ENCODE measurements around the gene COL1A1.

DNA sequence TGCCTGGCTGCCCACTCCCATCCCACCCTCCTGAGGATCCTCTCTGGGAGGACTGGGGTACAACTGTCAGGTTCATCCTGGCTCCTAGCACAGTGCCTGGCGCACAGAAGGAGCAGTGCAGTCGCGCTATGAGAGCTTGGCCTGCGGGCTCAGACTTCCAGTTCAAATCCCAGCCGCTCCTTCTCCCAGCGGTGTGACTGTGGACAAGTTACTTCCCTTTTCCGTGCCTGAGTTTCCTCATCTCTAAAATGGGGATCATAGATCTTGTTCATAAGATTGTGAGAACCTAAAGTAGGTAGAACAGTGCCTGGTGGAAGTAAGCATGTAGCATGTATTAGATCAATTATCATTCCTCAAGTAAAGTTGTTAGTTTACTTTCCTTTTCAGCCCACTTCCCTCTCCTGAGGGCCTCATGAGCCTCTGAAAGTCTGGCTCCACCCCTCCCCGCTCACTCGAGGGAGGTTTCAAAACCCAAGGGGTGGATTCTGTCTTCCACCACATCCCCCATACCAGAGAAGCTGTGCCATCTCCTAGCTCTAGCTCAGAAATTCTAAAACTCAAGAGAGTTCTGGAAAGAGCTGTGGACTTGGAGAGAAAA, 19.9 kb upstream of the COL1A1 start:
- TF ChIP-seq SIN3A (IDR thresholded peaks at IDR 0.05; ENCODE audit: borderline replicate concordance, insufficient read depth, low read length): no peak
- TF ChIP-seq POLR2AphosphoS5 (IDR thresholded peaks at IDR 0.05; ENCODE audit: low read depth, low read length): no peak
- no peak for TF ChIP-seq TAF1 (IDR thresholded peaks at IDR 0.05; ENCODE audit: borderline replicate concordance, insufficient read depth, low read length)
- TF ChIP-seq REST (IDR thresholded peaks at IDR 0.05; ENCODE audit: insufficient read depth in 1 of 2, low read depth in 2 of 2, low read length in 2 of 2): no peak
- TF ChIP-seq FOXP2 (optimal IDR thresholded peaks at IDR 0.05; ENCODE audit: borderline replicate concordance, extremely low read depth, extremely low read length, insufficient read depth): no peak

All from PFSK-1 (cell line).